GM21619 (cell line): ENCODE data around the gene CD7.
"Not testable (repeated sequence)": the region's sequence is repeated elsewhere in the genome, so short reads cannot be mapped to it uniquely, and the experiment has no call there.

Experiments used
- ATAC-seq: cut with Tn5 transposase; IDR thresholded peaks from one replicate; pipeline ENCODE4 v1.9.1; 2021; ENCODE audit not compliant: unreplicated experiment

CD7 gene

DNA sequence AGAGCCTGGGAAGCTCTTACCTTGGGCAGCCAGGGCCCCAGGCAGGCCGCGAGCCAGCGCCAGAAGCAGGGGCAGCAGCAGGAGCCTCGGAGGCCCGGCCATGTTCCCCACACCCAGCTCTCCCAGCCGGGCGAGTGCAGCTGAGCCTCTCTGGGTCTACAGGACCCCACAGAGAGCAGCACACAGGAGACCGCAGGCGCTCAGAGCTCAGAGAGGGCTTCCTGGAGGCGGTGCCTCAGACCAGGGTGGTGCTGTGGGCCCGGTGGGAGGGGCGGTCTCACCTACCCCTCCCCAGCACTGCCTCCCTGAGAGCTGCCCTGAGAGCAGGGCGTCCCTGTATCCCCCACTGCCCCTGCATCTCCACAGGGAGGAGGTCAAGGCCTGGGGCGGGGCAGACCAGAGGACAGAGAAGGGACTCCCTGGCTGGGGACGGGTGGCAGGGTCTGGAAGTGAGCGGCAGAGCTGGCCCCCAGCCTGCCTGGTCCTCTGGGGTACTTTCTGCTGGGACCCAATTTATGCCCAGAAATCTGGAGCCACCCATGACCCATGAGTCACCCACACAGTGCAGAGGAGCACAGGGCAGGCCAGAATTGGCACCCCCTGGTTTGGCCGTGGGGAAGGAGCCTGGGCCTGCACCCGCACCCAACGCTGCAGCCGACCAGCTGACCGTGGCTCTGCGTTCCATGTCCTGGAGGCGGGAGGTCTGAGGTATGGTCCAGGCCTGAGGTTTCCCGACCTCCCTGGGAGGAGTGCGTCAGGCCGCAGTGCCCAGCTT is at the start of gene CD7:
Gene CD7 (minus strand): TSS at position 215 of the 775 bp plus-strand sequence. CDS start 113 bp downstream, at position 102.
- ATAC-seq: no peak

DNA sequence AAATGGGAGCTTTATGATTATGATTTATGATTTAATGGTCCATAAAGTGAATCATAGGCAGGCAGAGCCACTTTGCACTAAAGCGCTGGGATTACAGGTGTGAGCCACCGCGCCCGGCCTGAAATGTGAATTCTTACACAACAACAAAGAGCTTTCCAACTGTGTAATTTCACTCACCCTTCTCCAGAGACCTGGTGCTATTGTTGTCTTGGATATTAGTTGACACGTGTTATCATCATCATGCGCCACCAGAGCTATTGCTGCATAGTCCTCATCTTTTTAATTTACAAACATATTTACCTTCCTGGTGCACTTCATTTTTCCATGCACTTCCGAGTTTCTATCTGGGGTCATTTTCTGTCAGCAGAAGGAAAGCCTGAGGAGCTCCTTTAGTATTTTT is 49.3 kb upstream of the CD7 start:
- ATAC-seq: no peak

DNA sequence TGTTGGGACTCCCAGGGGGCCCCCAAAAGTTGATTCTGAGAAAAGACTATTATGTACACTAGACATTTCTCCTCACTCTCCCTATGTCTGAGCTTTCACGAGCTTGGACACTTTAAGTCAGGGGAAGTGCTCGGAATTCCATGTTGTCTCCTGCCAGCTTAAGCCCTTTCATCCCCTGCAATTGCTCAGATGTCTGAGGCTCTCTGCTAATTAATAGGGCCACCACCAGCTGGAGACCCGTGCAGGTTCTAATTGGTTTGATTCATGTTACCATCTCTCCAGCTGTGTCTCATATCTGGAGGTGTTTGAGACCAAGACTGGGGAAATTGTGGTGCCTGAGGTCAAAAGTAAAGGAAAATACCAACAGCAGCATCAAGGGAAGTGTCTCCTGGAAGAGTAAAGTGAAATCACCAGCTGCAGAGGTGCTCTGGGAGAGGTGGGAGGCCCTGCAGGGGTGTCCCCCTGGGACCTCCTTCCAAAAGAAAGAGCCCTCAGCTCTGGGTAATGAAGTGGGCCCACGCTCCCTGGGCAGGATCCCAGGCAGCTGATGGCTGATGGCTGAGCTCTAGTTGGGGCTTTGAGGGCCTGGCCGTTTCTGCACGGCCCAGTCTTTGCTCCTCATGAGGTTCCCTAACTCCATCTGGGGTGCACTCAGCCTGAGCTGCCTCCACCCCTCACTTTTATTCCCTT is 48.3 kb upstream of the CD7 start:
- no peak for ATAC-seq

DNA sequence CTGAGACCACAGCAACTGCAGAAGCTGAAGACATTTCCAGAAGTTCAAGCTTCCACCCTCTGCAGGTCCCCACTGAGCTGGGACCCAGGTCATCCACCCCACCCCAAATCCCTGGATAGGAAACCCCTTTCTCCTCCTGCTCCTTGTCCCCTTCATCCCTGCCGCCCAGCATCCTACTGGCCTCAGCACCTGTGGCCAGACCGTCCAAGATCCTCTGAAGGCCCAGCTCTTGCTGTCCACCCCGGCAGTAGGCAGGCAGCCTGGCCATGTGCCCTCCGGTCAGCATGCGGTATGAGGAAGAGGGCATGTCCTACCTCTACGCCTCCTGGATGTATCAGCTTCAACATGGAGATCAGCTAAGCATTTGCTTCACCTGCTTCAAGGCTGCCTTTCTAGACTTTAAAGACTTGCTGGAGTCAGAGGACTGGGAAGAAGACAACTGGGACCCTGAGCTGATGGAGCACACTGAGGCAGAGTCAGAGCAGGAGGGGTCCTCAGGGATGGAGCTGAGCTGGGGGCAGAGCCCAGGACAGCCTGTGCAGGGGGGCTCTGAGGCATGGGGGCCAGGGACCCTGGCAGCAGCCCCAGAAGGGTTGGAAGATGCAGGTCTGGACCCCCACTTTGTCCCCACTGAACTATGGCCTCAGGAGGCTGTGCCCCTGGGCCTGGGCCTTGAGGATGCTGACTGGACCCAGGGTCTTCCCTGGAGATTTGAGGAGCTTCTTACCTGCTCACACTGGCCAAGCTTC is 44.7 kb upstream of the CD7 start:
- ATAC-seq: no peak

DNA sequence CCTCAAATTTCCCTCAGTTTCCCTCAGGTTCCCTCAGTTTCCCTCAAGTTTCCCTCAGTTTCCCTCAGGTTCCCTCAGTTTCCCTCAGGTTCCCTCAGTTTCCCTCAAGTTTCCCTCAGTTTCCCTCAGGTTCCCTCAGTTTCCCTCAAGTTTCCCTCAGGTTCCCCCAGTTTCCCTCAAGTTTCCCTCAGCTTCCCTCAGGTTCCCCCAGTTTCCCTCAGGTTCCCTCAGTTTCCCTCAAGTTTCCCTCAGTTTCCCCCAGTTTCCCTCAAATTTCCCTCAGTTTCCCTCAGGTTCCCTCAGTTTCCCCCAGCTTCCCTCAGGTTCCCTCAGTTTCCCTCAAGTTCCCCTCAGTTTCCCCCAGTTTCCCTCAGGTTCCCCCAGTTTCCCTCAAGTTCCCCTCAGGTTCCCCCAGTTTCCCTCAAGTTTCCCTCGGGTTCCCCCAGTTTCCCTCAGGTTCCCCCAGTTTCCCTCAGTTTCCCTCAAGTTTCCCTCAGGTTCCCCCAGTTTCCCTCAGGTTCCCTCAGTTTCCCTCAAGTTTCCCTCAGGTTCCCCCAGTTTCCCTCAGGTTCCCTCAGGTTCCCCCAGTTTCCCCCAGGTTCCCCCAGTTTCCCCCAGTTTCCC is 42.2 kb upstream of the CD7 start:
- not testable (repeated sequence) for ATAC-seq

DNA sequence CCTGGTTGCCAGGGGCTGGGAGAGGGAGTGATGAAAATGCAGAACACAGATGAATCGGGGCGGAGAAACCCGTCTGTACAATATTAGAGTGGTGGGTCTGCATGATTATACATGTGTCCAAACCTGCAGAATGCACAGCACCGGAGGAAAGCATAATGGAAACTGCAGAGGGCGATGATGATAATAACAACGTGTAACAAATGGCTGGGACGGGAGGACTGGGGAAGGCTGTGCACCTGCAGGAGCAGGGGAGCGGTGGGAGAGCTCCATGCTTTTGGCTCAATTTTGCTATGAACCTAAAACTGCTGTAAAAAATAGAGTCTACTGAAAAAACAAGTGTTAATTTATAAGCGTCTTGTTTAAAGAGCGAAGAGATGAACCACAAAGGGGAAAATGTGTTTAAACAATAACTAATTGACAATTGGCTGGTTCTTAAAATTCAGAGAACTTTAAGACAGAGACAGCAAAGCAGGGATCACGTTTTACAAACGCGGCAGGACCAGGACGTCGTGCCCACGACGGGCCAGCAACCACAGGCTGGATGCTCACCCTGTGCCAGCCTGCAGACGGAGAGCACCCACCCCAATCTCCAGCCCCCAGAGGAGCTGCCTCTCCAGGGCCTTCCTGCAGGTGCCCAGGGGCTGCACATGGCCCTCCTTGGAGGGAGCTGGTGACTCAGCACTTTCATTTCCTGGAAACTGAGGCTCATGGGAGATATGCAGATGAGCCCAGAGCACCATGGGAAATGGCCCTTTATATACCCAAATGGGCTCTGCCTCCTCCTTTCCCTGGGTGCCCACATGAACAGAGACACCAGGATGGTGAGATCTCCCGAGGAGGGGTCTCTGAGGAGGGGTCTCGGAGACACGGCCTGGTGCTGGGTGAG is 41.3 kb upstream of the CD7 start, which contains the start of gene TEX19:
Gene TEX19 (plus strand): TSS at position 783 of the 886 bp plus-strand sequence. CDS start 2,904 bp downstream, outside the sequence.
- ATAC-seq: no peak

DNA sequence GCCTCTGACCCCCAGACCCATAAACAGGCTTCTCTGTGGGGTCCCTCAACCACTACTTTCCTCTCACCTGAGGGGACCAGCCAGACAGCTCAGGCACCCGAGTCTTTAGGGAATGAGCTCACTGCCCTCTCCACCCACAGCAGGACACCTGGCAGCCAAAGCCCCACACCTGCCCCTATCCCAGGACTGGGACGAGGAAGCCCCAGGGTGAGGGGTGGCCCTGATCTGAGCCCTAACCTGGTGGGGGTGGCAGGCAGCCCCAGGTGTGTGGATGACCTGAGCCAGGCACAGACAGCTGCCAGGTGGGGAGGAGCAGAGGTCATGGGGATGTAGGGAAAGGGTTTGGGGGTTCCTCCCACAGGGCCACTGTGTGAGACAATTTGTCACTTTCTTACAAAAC is 40.0 kb upstream of the CD7 start:
- ATAC-seq: no peak

DNA sequence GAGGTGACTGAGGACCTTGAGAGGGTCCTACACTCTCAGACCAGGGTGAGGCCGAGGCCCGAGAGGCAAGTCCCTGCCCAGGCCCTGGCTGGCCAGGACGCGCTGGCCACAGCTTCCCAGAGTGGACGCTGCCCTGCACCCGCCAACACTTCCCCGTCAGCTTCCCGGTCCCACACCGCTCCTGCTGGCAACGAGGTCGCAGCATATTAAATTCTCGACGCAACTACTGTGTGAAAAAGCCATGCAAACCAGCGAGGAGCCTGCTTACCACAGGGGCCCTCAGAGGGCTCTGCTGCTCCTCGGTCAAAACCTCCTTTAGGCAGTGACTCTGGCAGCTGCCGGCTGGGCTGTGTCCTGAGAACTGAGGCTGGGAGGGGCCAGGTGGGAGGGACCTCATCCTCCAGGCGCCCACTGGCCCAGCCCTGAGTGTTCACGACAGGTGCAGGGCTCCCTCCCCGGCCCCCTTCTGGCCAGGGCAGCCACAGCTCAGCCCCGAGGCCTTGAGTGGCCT is 39.5 kb upstream of the CD7 start:
- ATAC-seq: no peak

DNA sequence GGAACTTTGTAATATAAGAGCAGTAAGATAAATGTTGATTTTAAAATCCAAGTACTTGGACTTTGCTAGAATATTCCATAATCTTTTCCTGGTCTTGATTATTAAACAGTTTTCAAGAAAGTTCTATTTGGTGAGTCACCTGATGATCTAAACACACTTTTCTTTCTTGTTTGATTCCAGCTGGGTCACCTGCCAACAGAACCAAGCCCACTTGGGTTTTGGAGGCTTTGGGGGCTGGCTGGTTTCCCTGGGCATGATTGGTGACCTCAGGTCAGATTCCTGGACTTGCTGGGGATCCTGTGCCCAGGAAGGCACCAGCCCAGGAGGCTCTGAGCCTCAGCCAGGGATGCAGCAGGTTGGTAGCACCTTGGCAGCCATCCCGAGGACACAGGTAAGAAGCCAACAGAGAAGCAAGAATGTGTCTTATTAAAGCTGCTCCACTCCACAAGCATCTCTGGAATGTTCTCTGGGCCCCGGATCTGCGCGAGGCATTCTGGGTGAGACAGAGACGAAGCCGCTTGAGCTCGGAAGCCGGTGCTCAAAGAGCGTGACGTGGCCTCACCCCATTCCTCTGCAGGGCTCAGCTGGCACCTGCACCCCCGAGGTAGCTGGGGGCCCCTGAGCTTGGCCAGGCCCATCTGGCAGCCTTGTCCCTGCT is 38.5 kb upstream of the CD7 start:
- ATAC-seq: no peak

DNA sequence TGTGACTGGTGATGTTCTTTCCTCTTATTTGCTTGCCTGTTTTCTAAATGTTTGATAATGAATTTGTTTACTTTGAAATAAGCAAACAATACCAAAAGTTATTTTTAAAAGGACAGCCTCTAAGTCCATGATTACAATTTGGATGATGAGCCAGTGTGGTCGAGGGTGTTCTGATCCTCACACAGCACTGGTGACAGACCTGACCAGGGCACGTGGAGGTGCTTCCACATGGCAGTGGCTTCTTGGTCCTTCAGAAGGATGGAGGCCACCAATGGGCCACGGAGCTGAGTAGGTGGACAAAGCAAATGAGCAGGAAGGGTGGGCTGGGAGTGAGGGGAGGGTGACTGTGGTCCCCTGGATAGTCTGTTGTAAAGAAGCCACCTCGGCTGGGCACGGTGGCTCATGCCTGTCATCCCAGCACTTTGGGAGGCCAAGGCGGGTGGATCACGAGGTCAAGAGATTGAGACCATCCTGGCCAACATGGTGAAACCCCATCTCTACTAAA is 37.4 kb upstream of the CD7 start:
- ATAC-seq: no peak

DNA sequence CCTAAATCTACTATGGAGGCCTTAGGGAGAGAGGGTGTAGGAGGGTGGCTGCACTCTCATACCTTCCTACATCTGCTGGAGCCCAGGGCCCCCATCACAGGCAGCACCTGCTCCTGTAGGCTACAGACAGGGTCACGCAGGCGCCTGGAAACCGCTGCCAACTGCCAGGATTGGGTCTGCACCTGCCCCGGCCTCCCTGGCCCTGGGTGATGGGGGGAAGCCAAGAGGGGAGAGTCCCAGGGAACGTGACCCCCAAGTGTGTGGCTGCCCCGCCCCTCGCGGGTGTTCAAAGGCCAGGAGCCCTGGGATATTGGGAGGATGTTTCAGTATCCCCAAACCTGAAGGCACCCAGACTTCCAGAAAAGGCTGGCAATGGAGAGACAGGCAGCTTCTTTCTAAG is 36.1 kb upstream of the CD7 start:
- no peak for ATAC-seq

DNA sequence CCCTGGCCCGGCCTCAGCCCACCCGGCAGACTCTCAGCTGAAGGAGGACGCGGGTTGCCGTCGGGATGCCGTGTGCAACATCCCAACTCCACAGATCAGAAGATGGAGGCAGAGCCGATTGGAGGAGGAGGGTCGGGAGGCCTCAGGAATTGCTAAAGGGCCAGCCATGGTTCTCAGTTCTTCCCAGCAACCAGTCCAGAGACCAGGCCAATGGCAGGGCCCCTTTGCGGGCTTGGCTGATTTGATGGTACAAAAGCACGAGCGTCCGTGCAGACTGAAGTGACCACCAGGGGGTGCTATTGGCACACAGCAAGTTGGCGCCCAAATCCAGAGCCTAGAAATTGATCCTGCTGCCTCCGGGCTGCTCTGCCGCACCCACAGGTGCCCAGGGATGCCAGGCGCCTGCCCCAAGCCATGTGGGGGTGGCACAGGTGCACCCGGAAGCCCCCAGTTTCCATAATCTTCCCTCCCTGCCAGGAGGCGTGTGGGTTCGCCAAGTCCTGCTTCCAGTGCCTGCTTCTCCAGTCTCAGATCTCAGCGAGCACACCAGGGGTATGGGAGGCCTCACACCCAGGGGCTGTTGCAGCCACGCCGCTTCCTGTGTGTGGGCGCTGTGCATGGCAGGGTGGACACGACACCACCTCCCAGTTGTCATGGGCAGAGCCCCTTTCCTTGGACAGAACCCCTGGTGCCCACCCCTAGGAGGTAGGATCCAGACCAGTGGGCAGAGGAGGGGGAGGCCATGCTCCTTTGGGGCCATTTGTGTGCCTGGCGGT is 34.5 kb upstream of the CD7 start:
- ATAC-seq: no peak

DNA sequence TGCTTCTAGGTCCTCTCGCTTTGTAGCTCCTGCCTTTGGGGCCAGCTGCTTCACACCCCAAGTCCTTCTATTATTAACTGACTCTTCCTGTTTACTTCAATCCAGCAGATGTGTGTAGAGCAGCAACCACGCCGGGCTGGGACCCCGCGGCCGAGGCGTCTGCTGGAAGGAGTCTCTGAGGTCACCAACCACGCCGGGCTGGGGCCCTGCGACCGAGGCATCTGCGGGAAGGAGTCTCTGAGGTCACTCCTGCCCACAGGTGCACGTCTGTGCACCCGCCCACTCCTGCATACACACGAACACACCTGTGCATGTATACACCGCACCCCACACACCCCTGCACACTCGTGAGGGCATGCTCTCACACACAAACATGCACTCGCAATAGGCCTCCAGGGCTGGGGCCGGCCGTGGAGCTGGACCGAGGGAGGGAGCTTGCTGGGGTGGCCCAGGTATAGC is 33.9 kb upstream of the CD7 start:
- ATAC-seq: peak; percentile 65

DNA sequence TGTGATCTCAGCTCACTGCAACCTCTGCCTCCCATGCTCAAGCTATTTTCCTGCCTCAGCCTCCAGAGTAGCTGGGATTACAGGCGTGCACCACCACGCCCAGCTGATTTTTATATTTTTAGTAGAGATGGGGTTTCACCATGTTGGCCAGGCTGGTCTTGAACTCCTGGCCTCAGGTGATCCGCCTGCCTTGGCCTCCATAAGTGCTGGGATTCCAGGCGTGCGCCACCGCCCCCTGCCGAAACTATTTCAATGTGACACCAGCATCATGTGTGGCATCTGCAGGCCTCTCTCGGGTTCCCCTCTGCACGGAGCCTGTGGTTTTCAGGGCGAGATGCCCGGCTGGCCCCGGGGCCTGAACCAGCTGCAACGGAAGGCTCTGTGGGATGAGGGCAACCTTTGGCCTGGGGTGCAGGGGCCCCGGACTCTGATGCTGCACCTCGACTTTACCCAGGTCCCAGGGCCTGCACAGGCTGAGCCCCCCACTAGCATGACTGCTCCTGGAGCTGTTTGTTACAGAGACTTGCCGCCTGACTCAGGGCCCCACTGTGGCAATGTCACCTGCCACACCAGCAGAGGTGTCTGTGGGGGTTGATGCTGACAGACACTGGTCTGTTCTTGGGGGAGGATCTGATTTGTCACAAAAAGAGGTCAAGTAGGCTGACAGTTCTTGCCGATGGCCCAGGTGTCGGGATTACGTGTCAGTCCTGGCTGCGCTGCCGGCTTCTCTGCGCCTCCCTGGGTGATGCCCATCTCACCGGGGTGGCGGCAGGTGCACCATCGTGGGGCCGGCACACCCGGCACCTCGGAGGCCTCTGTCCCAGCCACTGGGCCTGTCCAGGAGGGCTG is 33.0 kb upstream of the CD7 start:
- ATAC-seq: no peak

DNA sequence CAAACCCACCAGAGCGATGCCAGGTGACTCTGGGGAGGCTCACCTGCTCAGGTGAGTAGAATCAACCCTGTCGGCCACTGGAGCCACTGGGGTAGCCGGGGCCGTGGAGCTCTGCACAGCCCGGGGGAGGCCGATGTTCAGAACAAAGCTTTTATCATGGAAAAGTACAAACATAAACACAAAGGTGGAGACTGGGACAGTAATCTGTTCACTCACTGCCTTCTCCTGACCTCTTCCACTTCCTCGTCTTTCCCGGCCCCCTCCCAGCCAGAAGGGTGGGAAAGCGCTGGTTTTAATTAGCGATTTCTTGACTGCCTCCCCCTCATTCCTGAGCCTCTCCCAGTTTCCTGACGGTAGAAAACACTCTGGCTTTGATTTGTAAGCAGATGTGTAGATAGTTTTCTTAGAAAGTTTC is 31.9 kb upstream of the CD7 start:
- ATAC-seq: no peak

DNA sequence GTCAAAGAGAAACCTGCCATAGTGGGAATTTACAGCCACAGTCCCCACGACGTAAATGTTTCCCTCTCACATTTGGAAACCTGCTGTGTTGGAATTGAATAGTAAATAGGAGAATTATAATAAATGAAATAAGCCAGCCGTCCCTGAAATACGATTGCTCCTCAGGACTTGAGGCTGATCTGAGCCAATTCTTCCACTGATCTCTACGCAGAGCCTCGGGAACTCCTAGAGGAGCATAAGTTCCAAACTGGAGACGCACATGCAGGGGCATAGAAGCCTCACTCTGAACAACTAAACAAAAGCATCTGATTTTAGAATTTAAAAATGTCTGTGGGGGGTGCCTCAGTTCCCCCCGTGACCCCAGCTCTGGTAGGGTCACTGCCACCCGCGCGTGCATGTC is 31.5 kb upstream of the CD7 start:
- no peak for ATAC-seq

DNA sequence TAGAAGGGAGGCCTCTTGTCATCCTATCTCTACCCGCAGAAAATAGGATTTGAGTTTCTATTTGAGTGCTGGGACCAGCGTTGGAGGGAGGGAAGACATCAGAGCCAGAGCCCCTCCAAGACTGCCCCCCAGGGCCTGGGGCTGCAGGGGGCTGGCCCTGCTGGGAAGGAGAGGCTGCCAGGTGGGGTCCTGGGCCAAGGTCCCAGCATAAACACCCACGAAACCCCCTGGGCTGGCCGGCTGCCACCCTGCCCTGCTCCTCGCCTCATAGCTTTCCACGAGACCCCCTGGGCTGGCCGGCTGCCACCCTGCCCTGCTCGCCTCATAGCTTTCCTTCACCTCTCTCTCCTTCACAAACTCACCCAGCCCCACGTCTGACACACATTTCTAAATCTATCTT is 31.0 kb upstream of the CD7 start:
- ATAC-seq: no peak

DNA sequence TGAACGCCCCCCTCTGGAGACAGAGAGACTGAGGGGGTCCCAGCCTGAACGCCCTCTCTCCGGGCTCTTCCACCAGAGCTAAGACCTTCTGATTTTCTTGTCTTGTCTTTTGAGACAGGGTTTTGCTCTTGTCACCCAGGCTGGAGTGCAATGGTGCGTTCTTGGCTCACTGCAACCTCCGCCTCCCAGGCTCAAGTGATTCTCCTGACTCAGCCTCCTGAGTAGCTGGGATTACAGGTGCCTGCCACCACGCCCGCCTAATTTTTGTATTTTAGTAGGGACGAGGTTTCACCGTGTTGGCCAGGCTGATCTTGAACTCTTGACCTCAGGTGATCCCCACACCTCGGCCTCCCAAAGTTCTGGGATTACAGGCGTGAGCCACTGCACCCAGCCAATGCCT is 30.6 kb upstream of the CD7 start:
- ATAC-seq: not testable (repeated sequence)
